ENCODE data around the gene CDK1. TPM values are rescaled to one million over a fixed set of nuclear protein-coding genes. Genes with fewer than 3 reads are reported as not detected.

The CDK1 gene
- total RNA-seq, 4 donors from 2014 or later = 1.8 to 5.9 (median 3.2) TPM

- WGBS, 2 donors = 79 to 85% methylated on average over 5 of the region's 5 CpGs
- H3K4me3 ChIP-seq (replicated peaks in 1 of 3) = no peak overlapping the region
- H3K36me3 ChIP-seq = no peaks in the 10 kb centered on the region
- intact Hi-C loops (cut with DNase I) = no loop called here
- no peak for DNase-seq
- H3K9me3 ChIP-seq = no peaks in the 10 kb centered on the region
- no peak overlapping the region for H3K27ac ChIP-seq
- H3K27me3 ChIP-seq = no peaks in the 10 kb centered on the region
- peaks cover 10 to 13% of the 10 kb centered on the region in 2 donors for H3K4me1 ChIP-seq
- TF ChIP-seq CTCF (IDR thresholded peaks at IDR 0.05) = no peak
Observed at GRCh38 chr10:60737242-60737641, 41.0 kb upstream of the CDK1 start.

- peaks cover 8 to 12% of the 10 kb centered on the region in 2 donors for H3K4me1 ChIP-seq
- H3K27me3 ChIP-seq = no peaks in the 10 kb centered on the region
- no peak overlapping the region for H3K27ac ChIP-seq
- no peaks in the 10 kb centered on the region for H3K36me3 ChIP-seq
- no peak overlapping the region for H3K4me3 ChIP-seq (replicated peaks in 1 of 3)
- no peaks in the 10 kb centered on the region for H3K9me3 ChIP-seq
- no peak for DNase-seq
- intact Hi-C loops (cut with DNase I) = no loop called here
- no peak for TF ChIP-seq CTCF (IDR thresholded peaks at IDR 0.05)
- TF ChIP-seq POLR2A (IDR thresholded peaks at IDR 0.05) = no peak
Observed at GRCh38 chr10:60739558-60739957, 38.7 kb upstream of the CDK1 start.

GRCh38 chr10:60742512-60742911 lies 35.8 kb upstream of the CDK1 start:
- intact Hi-C loops (cut with DNase I) = no loop called here
- Histone ChIP-seq H3K4me3 (replicated peaks in 1 of 3) (no peak overlapping the region), H3K4me1 (no peaks in the 10 kb centered on the region), H3K27me3 (no peaks in the 10 kb centered on the region), H3K27ac (no peak overlapping the region), H3K9me3 (no peaks in the 10 kb centered on the region), H3K36me3 (no peaks in the 10 kb centered on the region)
- 97% methylated on average over 3 of the region's 3 CpGs for WGBS, 2 donors
- DNase-seq = no peak
- TF ChIP-seq CTCF (IDR thresholded peaks at IDR 0.05) (no peak), POLR2A (IDR thresholded peaks at IDR 0.05) (no peak)

- TF ChIP-seq CTCF (IDR thresholded peaks at IDR 0.05) = no peak
- no peak for TF ChIP-seq POLR2A (IDR thresholded peaks at IDR 0.05)
- no peak for DNase-seq
- Histone ChIP-seq H3K27me3 (no peaks in the 10 kb centered on the region), H3K4me3 (replicated peaks in 1 of 3) (no peak overlapping the region), H3K4me1 (no peaks in the 10 kb centered on the region), H3K36me3 (no peaks in the 10 kb centered on the region), H3K27ac (no peak overlapping the region), H3K9me3 (no peaks in the 10 kb centered on the region)
- WGBS, 2 donors = 74 to 75% methylated on average over 2 of the region's 2 CpGs
- intact Hi-C loops (cut with DNase I) = no loop called here
Observed at GRCh38 chr10:60747817-60748469, 30.3 kb upstream of the CDK1 start.

- intact Hi-C loops (cut with DNase I) = no loop called here
- TF ChIP-seq POLR2A (IDR thresholded peaks at IDR 0.05) = no peak
- TF ChIP-seq CTCF (IDR thresholded peaks at IDR 0.05) = no peak
Observed at GRCh38 chr10:60753152-60753551, 25.1 kb upstream of the CDK1 start.

More at GRCh38 chr10:60753152-60753551, 25.1 kb upstream of the CDK1 start:
- Histone ChIP-seq H3K27me3 (no peaks in the 10 kb centered on the region), H3K27ac (no peak overlapping the region), H3K36me3 (no peaks in the 10 kb centered on the region), H3K4me1 (no peaks in the 10 kb centered on the region), H3K4me3 (replicated peaks in 1 of 3) (no peak overlapping the region), H3K9me3 (no peaks in the 10 kb centered on the region)
- 90 to 95% methylated on average over 1 of the region's 1 CpG for WGBS, 2 donors
- no peak for DNase-seq

All from thyroid gland (tissue), 4 donors.